ENCODE measurements around the gene CEP128.

CEP128 gene

GRCh38 chr14:80698974-80699373 is 242.6 kb downstream of the CEP128 start:
- Histone ChIP-seq H3K9me3 (ENCODE audit: control insufficient read depth, insufficient read depth, low read depth, low read length) (no peaks in the 10 kb centered on the region), H3K27ac (ENCODE audit: extremely low read depth, low read depth, low read length) (no peak overlapping the region), H3K4me3 (ENCODE audit: low read depth, low read length) (no peak overlapping the region), H3K36me3 (ENCODE audit: control insufficient read depth in 2 of 2, insufficient read depth in 1 of 2, low read length in 2 of 2) (no peaks in the 10 kb centered on the region), H3K4me1 (ENCODE audit: control insufficient read depth, insufficient read depth, low read length) (no peaks in the 10 kb centered on the region)
- ChIA-PET CTCF (interaction anchor here (0.6 kb wide), 1 partner anchor 151 kb away, joined by 3 read pairs; no protein-coding TSS in a partner anchor), POLR2A (no interaction called here)
- TF ChIP-seq ZNF449 (tag by site-specific recombination; IDR thresholded peaks at IDR 0.05) (no peak), ZNF391 (tag by site-specific recombination; IDR thresholded peaks at IDR 0.05; ENCODE audit: borderline replicate concordance, low read depth) (no peak), ZNF544 (tag by site-specific recombination; IDR thresholded peaks at IDR 0.05) (no peak), ZNF140 (tag by site-specific recombination; IDR thresholded peaks at IDR 0.05) (no peak), PBX3 (CRISPR knock-in tag; IDR thresholded peaks at IDR 0.05) (no peak), ZNF747 (tag by site-specific recombination; IDR thresholded peaks at IDR 0.05) (no peak), ZNF10 (tag by site-specific recombination; IDR thresholded peaks at IDR 0.05) (no peak), ZNF121 (tag by site-specific recombination; IDR thresholded peaks at IDR 0.05) (no peak), ZSCAN30 (tag by site-specific recombination; IDR thresholded peaks at IDR 0.05) (no peak), ZNF654 (tag by site-specific recombination; IDR thresholded peaks at IDR 0.05; ENCODE audit: low read depth) (no peak), ZNF16 (tag by site-specific recombination; IDR thresholded peaks at IDR 0.05; ENCODE audit: low read depth) (no peak), SETDB1 (IDR thresholded peaks at IDR 0.05; ENCODE audit: insufficient read length, low read length) (no peak), ZNF175 (tag by site-specific recombination; IDR thresholded peaks at IDR 0.05) (no peak)
- TF ChIP-seq, protein P1, sequence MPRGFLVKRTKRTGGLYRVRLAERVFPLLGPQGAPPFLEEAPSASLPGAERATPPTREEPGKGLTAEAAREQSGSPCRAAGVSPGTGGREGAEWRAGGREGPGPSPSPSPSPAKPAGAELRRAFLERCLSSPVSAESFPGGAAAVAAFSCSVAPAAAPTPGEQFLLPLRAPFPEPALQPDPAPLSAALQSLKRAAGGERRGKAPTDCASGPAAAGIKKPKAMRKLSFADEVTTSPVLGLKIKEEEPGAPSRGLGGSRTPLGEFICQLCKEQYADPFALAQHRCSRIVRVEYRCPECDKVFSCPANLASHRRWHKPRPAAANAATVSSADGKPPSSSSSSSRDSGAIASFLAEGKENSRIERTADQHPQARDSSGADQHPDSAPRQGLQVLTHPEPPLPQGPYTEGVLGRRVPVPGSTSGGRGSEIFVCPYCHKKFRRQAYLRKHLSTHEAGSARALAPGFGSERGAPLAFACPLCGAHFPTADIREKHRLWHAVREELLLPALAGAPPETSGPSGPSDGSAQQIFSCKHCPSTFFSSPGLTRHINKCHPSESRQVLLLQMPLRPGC (tag by site-specific recombination; IDR thresholded peaks at IDR 0.05) = no peak

- CTCF ChIA-PET = no interaction called here
- POLR2A ChIA-PET = no interaction called here
- no peak overlapping the region for H3K27ac ChIP-seq (ENCODE audit: extremely low read depth, low read depth, low read length)
- no peak for TF ChIP-seq ZIC2 (tag by site-specific recombination; IDR thresholded peaks at IDR 0.05)
- no peak for TF ChIP-seq ZNF211 (tag by site-specific recombination; IDR thresholded peaks at IDR 0.05; ENCODE audit: low read depth)
- TF ChIP-seq ZNF133 (tag by site-specific recombination; IDR thresholded peaks at IDR 0.05) = no peak
- TF ChIP-seq TRIM28 (IDR thresholded peaks at IDR 0.05; ENCODE audit: borderline replicate concordance, low read length) = no peak
- TF ChIP-seq MEIS1 (CRISPR knock-in tag; IDR thresholded peaks at IDR 0.05; ENCODE audit: borderline replicate concordance) = no peak
- TF ChIP-seq WT1 (tag by site-specific recombination; IDR thresholded peaks at IDR 0.05) = no peak
- no peak for TF ChIP-seq ZNF707 (tag by site-specific recombination; IDR thresholded peaks at IDR 0.05)
- TF ChIP-seq, protein P2, sequence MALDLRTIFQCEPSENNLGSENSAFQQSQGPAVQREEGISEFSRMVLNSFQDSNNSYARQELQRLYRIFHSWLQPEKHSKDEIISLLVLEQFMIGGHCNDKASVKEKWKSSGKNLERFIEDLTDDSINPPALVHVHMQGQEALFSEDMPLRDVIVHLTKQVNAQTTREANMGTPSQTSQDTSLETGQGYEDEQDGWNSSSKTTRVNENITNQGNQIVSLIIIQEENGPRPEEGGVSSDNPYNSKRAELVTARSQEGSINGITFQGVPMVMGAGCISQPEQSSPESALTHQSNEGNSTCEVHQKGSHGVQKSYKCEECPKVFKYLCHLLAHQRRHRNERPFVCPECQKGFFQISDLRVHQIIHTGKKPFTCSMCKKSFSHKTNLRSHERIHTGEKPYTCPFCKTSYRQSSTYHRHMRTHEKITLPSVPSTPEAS (tag by site-specific recombination; IDR thresholded peaks at IDR 0.05) = no peak
- TF ChIP-seq, protein P3, sequence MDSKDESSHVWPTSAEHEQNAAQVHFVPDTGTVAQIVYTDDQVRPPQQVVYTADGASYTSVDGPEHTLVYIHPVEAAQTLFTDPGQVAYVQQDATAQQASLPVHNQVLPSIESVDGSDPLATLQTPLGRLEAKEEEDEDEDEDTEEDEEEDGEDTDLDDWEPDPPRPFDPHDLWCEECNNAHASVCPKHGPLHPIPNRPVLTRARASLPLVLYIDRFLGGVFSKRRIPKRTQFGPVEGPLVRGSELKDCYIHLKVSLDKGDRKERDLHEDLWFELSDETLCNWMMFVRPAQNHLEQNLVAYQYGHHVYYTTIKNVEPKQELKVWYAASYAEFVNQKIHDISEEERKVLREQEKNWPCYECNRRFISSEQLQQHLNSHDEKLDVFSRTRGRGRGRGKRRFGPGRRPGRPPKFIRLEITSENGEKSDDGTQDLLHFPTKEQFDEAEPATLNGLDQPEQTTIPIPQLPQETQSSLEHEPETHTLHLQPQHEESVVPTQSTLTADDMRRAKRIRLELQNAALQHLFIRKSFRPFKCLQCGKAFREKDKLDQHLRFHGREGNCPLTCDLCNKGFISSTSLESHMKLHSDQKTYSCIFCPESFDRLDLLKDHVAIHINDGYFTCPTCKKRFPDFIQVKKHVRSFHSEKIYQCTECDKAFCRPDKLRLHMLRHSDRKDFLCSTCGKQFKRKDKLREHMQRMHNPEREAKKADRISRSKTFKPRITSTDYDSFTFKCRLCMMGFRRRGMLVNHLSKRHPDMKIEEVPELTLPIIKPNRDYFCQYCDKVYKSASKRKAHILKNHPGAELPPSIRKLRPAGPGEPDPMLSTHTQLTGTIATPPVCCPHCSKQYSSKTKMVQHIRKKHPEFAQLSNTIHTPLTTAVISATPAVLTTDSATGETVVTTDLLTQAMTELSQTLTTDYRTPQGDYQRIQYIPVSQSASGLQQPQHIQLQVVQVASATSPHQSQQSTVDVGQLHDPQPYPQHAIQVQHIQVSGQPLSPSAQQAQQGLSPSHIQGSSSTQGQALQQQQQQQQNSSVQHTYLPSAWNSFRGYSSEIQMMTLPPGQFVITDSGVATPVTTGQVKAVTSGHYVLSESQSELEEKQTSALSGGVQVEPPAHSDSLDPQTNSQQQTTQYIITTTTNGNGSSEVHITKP (tag by site-specific recombination; IDR thresholded peaks at IDR 0.05) = no peak
- TF ChIP-seq ZNF391 (tag by site-specific recombination; IDR thresholded peaks at IDR 0.05; ENCODE audit: borderline replicate concordance, low read depth) = no peak
- TF ChIP-seq SP3 (tag by site-specific recombination; IDR thresholded peaks at IDR 0.05) = no peak
- TF ChIP-seq ZNF473 (tag by site-specific recombination; IDR thresholded peaks at IDR 0.05) = no peak
- no peak for TF ChIP-seq ZNF394 (tag by site-specific recombination; IDR thresholded peaks at IDR 0.05; ENCODE audit: borderline replicate concordance)
- no peak for TF ChIP-seq GLIS1 (tag by site-specific recombination; IDR thresholded peaks at IDR 0.05)
Observed at GRCh38 chr14:80695869-80696268, 245.7 kb downstream of the CEP128 start.

More at GRCh38 chr14:80695869-80696268, 245.7 kb downstream of the CEP128 start:
- Histone ChIP-seq H3K4me1 (ENCODE audit: control insufficient read depth, insufficient read depth, low read length) (no peaks in the 10 kb centered on the region), H3K4me3 (ENCODE audit: low read depth, low read length) (no peak overlapping the region), H3K9me3 (ENCODE audit: control insufficient read depth, insufficient read depth, low read depth, low read length) (no peaks in the 10 kb centered on the region), H3K36me3 (ENCODE audit: control insufficient read depth in 2 of 2, insufficient read depth in 1 of 2, low read length in 2 of 2) (no peaks in the 10 kb centered on the region)

All from HEK293 (cell line).